Uterus (tissue), 4 donors: ENCODE results near the gene ASTN1. TPM values are rescaled to one million over a fixed set of nuclear protein-coding genes. Genes with fewer than 3 reads are reported as not detected.

Source experiments
- DNase-seq, 2 donors: peaks; one replicate each; pipeline ENCODE4 v3.0.0-alpha.2; 2019 to 2020
- H3K27ac ChIP-seq, 2 donors: fragments of 200-600 bp; sonication (generic); 1 replicate in 1 of 2; 2 replicates in 1 of 2; pipeline ENCODE4 v1.5.1; 2016 to 2018
- H3K27me3 ChIP-seq, 2 donors: fragments of 200-600 bp; sonication (generic); one replicate each; pipeline ENCODE4 v1.5.1; 2018 to 2019; ENCODE audit warnings: control low read depth in 1 of 2
- H3K36me3 ChIP-seq, 2 donors: fragments of 200-600 bp; sonication (generic); one replicate each; pipeline ENCODE4 v1.5.1; 2019; ENCODE audit warnings: control low read depth in 1 of 2
- H3K4me1 ChIP-seq, 2 donors: fragments of 200-600 bp; sonication (generic); one replicate each; pipeline ENCODE4 v1.5.1; 2018 to 2019; ENCODE audit warnings: control low read depth in 1 of 2
- H3K4me3 ChIP-seq, 2 donors: fragments of 200-600 bp; sonication (generic); 1 replicate in 1 of 2; 2 replicates in 1 of 2; pipeline ENCODE4 v1.5.1; 2018 to 2019; ENCODE audit warnings: mild to moderate bottlenecking in 1 of 2
- H3K9me3 ChIP-seq, 2 donors: fragments of 200-600 bp; sonication (generic); one replicate each; pipeline ENCODE4 v1.5.1; 2019; ENCODE audit warnings: control low read depth in 1 of 2
- CTCF ChIP-seq, 4 experiments: fragments of 200-600 bp in 2 of 4; fragments of 450-650 bp in 2 of 4; sonication (generic) in 2 of 4; IDR thresholded peaks; one replicate each; pipeline ENCODE4 v1.5.1; 2016 to 2019; ENCODE audit warnings: antibody characterized with exemption in 4 of 4, mild to moderate bottlenecking in 2 of 4, moderate library complexity in 1 of 4
- POLR2A ChIP-seq, 2 donors: fragments of 450-650 bp; IDR thresholded peaks; one replicate each; pipeline ENCODE4 v1.6.1; 2016; ENCODE audit warnings: antibody characterized with exemption in 2 of 2, mild to moderate bottlenecking in 1 of 2, moderate library complexity in 1 of 2
- intact Hi-C: fragments of 100-400 bp; cut with DNase I; formaldehyde crosslinking; loops from one replicate; pipeline ENCODE4 v1.15.1; 2023; ENCODE audit warnings: low total_unique reads
- total RNA-seq, 4 donors: library from RNA; depleted of rRNA in 3 of 4; stranded (reverse); fragments of >200 nt in 3 of 4; gene quantifications; one replicate each; pipeline versions ENCODE4 v1.1.0 to v1.2.4, GENCODE V29; 2014 to 2023
- donor health status: DM: yes; HTN: yes; CAD: no.

The ASTN1 gene
- total RNA-seq, 4 donors from 2014 or later: 0.29 to 42.7 (median 2.5) TPM

DNA sequence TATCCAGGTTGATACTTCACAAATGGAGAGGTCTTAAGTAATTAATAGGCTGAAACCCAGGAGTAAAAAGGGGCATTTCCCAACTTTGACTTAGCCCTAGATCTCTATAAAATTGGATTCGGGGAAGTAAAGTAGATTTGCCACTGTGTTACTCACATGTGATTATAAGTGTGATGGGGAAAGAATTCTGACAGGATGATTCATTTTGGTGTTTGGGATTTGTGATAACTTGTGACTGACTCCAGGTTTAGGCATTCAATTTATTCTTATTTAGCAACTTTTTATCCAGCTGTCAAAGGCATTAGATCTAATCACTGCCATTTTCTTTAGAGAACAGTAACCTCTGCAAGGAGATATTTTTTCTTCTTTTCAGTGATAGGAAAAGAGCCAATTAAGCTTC is 175.5 kb downstream of the ASTN1 start:
- intact Hi-C loops: no loop called here
- Histone ChIP-seq H3K4me3 (no peak overlapping the region), H3K9me3 (no peaks in the 10 kb centered on the region), H3K36me3 (no peaks in the 10 kb centered on the region), H3K27me3 (no peaks in the 10 kb centered on the region), H3K27ac (no peak overlapping the region), H3K4me1 (peaks cover 0 to 4% of the 10 kb centered on the region in 2 donors)
- TF ChIP-seq POLR2A (IDR thresholded peaks at IDR 0.05) (no peak), CTCF (IDR thresholded peaks at IDR 0.05) (no peak)
- DNase-seq: no peak

DNA sequence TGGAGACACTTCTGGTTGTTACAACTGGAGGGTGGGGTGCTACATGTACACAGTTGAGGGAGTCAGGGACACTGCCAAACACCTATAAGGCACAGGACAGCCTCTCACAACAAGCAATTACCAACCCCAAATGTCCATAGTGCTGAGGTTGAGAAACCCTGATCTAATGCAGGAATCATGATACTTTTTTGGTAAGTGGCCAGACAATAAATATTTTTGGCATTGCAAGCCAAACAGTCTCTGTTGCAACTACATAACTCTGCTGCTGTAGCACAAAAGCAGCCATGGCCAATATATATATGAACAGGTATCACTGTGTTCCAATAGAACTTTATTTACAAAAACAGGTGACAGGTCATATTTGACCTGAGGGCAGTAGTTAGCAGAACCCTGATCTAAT is 177.5 kb downstream of the ASTN1 start:
- no peak overlapping the region for H3K27ac ChIP-seq
- no peaks in the 10 kb centered on the region for H3K36me3 ChIP-seq
- no peak overlapping the region for H3K4me3 ChIP-seq
- no peak for DNase-seq
- no peaks in the 10 kb centered on the region for H3K9me3 ChIP-seq
- TF ChIP-seq POLR2A (IDR thresholded peaks at IDR 0.05) (no peak), CTCF (IDR thresholded peaks at IDR 0.05) (no peak)
- intact Hi-C loops: no loop called here
- H3K4me1 ChIP-seq: peaks cover 0 to 4% of the 10 kb centered on the region in 2 donors
- no peaks in the 10 kb centered on the region for H3K27me3 ChIP-seq

DNA sequence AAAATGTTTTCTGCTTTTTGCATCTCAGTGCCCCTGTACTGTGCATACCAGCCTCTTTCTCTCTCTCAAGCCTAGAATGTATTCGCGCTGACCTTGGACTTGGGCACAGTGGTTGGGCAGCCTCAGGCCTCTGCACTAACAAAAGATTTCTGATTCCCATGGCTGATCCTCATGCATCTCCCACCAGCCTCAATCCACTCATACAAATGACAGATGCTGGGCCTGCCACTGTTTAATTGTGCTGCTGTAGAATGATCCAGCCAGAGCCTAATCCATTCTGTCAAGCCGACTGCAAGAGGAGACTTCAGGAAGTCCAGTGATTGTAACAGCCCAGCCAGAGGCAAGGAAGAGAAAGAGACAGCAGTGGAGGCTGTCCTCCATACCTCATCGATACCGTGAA is 180.8 kb downstream of the ASTN1 start:
- no peaks in the 10 kb centered on the region for H3K27me3 ChIP-seq
- H3K9me3 ChIP-seq: no peaks in the 10 kb centered on the region
- no peak for DNase-seq
- H3K4me3 ChIP-seq: no peak overlapping the region
- H3K4me1 ChIP-seq: peaks cover 0 to under 1% of the 10 kb centered on the region in 2 donors
- TF ChIP-seq POLR2A (IDR thresholded peaks at IDR 0.05) (no peak), CTCF (IDR thresholded peaks at IDR 0.05) (no peak)
- no peaks in the 10 kb centered on the region for H3K36me3 ChIP-seq
- no peak overlapping the region for H3K27ac ChIP-seq
- intact Hi-C loops: no loop called here

- no peak for DNase-seq
- TF ChIP-seq CTCF (IDR thresholded peaks at IDR 0.05) (no peak), POLR2A (IDR thresholded peaks at IDR 0.05) (no peak)
- intact Hi-C loops: no loop called here
- no peaks in the 10 kb centered on the region for H3K4me1 ChIP-seq
- H3K27ac ChIP-seq: no peak overlapping the region
- no peaks in the 10 kb centered on the region for H3K36me3 ChIP-seq
- H3K4me3 ChIP-seq: no peak overlapping the region
- H3K9me3 ChIP-seq: no peaks in the 10 kb centered on the region
- H3K27me3 ChIP-seq: no peaks in the 10 kb centered on the region
Observed at GRCh38 chr1:176976771-176977170, 187.7 kb downstream of the ASTN1 start.

- H3K36me3 ChIP-seq: no peaks in the 10 kb centered on the region
- H3K9me3 ChIP-seq: no peaks in the 10 kb centered on the region
- no peaks in the 10 kb centered on the region for H3K4me1 ChIP-seq
- intact Hi-C loops: no loop called here
- DNase-seq: no peak
- H3K27ac ChIP-seq: no peak overlapping the region
- H3K4me3 ChIP-seq: no peak overlapping the region
- H3K27me3 ChIP-seq: no peaks in the 10 kb centered on the region
- TF ChIP-seq POLR2A (IDR thresholded peaks at IDR 0.05) (no peak), CTCF (IDR thresholded peaks at IDR 0.05) (no peak)
Observed at GRCh38 chr1:176976225-176976624, 188.3 kb downstream of the ASTN1 start.
